Duodenal mucosa (tissue), 2 donors: ENCODE results near the gene USP12.

ENCODE experiments used
- H3K27ac ChIP-seq: one replicate; pipeline ENCODE4 v1.7.0; 2013; ENCODE audit warnings: low read depth, low read length
- H3K27me3 ChIP-seq, 2 donors: one replicate each; pipeline ENCODE4 v1.7.0; 2013; ENCODE audit warnings: low read length in 2 of 2, control low read depth in 1 of 2; ENCODE audit not compliant: insufficient read depth in 2 of 2, control insufficient read depth in 1 of 2
- H3K36me3 ChIP-seq, 2 donors: one replicate each; pipeline ENCODE4 v1.7.0; 2013; ENCODE audit warnings: low read length in 2 of 2, control low read depth in 1 of 2; ENCODE audit not compliant: insufficient read depth in 2 of 2, control insufficient read depth in 1 of 2
- H3K4me1 ChIP-seq, 2 donors: one replicate each; pipeline ENCODE4 v1.7.0; 2013; ENCODE audit warnings: low read length in 2 of 2, control low read depth in 1 of 2; ENCODE audit not compliant: insufficient read depth in 2 of 2, control insufficient read depth in 1 of 2
- H3K4me3 ChIP-seq, 2 donors: one replicate each; pipeline ENCODE4 v1.7.0; 2013; ENCODE audit warnings: low read length in 2 of 2, low read depth in 1 of 2
- H3K9ac ChIP-seq, 2 donors: one replicate each; pipeline ENCODE4 v1.7.0; 2013; ENCODE audit warnings: low read length in 2 of 2, low read depth in 1 of 2
- H3K9me3 ChIP-seq, 2 donors: one replicate each; pipeline ENCODE4 v1.7.0; 2013; ENCODE audit warnings: low read length in 2 of 2, control low read depth in 1 of 2; ENCODE audit not compliant: control insufficient read depth in 1 of 2

The USP12 gene

DNA sequence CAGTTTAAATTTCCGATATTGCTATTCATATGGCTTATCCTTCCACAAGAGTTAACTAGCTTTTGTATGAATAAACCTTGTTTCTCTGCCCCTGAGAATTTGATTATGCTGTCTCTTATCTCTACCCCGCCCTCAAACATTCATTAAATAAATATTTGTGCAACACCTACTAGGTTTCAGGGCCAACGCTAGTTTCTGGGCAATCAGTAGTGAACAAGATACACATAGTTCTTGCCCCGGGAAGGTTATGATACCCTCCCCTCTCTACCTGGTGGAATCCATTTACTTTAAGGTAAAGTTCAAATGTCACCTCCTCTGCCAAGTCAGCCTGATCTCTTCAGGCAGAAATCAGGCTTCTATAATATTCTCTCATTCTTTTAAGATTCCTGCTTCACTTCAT is 16.6 kb upstream of the USP12 start:
- Histone ChIP-seq H3K4me3 (no peak overlapping the region), H3K9ac (no peak overlapping the region), H3K27ac (no peak overlapping the region), H3K4me1 (no peaks in the 10 kb centered on the region), H3K36me3 (no peaks in the 10 kb centered on the region), H3K27me3 (no peaks in the 10 kb centered on the region), H3K9me3 (no peaks in the 10 kb centered on the region)

GRCh38 chr13:27186295-27186694 is 14.7 kb upstream of the USP12 start:
- no peaks in the 10 kb centered on the region for H3K9me3 ChIP-seq
- no peaks in the 10 kb centered on the region for H3K36me3 ChIP-seq
- no peaks in the 10 kb centered on the region for H3K4me1 ChIP-seq
- no peak overlapping the region for H3K4me3 ChIP-seq
- H3K27me3 ChIP-seq, result no peaks in the 10 kb centered on the region
- no peak overlapping the region for H3K27ac ChIP-seq
- no peak overlapping the region for H3K9ac ChIP-seq

DNA sequence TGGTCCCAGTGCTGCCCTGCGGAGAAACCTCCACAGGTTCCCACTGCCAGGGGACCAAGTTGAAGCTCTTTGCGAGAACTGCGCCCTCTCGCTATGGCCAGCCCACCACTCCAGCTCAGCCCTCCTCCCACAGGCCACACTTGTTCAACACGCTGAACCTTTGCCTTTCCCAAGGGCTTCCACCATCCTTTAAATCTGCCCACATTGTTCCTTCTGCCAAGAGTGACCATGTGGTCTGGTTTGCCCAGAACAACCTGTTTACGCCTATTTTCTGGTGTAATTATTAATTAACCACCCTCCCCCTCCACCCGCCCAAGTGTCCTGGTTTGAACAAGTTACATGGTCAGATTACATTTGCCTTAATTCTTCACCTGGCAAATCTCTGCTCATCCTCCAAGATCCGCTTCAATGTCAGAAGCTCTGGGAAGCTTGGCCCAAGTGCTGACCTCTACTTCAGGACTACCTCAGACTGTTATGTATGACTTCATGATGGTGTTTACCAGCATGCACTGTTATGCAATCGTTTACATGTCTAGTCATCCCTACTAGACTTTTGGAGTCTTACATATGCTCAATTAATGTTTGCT is 12.0 kb upstream of the USP12 start:
- no peak overlapping the region for H3K9ac ChIP-seq
- H3K9me3 ChIP-seq, result no peaks in the 10 kb centered on the region
- H3K27me3 ChIP-seq, result no peaks in the 10 kb centered on the region
- no peak overlapping the region for H3K4me3 ChIP-seq
- no peak overlapping the region for H3K27ac ChIP-seq
- H3K36me3 ChIP-seq, result no peaks in the 10 kb centered on the region
- no peaks in the 10 kb centered on the region for H3K4me1 ChIP-seq

DNA sequence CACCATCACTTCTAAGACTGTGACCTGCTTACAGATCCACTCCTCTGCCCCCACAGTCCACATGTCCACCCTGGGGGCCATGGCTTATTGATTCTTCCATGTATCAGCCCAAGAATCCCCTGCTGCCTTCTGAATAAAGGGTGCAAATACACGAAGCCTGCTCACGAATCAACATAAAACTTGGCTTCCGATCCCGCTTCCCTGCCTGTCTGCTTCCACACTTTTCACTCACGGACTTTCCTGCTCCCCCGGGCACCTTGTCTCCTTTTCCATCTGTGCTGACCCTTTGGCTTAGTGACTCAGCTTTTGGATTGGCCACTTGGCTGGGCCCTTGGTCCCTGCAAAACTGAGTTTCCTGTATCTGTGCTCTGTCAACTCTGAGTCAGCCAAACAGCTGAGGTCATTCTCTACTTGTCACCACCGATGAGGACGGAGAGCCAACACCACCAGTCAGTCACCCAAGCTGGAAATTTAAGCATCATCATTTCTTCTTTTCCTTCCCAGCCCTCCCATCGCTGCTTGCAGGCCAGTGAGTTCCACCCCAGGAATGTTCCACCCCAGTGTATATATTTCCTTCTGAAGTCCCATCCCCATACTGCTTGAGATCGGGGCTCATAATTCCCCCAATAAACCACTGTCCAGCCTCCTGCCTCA is 11.4 kb upstream of the USP12 start:
- no peak overlapping the region for H3K27ac ChIP-seq
- H3K4me3 ChIP-seq, result no peak overlapping the region
- no peaks in the 10 kb centered on the region for H3K27me3 ChIP-seq
- no peaks in the 10 kb centered on the region for H3K9me3 ChIP-seq
- no peaks in the 10 kb centered on the region for H3K4me1 ChIP-seq
- no peaks in the 10 kb centered on the region for H3K36me3 ChIP-seq
- H3K9ac ChIP-seq, result no peak overlapping the region

DNA sequence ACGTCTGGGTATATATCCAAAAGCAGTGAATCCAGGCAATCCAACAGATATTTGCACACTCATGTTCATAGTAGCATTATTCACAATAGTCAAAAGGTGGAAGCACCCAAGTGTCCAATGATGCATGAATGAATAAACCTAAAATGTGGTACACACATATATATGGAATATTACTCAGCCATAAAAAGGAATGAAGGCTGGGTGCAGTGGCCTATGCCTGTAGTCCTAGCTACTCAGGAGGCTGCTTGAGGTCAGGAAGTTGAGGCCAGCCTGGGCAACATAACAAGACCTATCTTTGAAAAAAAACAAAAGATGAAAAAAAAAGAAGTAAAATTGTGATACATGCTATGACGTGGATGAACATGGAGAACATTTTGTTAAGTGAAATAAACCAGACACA is 10.4 kb upstream of the USP12 start:
- Histone ChIP-seq H3K4me3 (no peak overlapping the region), H3K9me3 (no peaks in the 10 kb centered on the region), H3K9ac (no peak overlapping the region), H3K27ac (no peak overlapping the region), H3K27me3 (no peaks in the 10 kb centered on the region), H3K4me1 (no peaks in the 10 kb centered on the region), H3K36me3 (no peaks in the 10 kb centered on the region)

- Histone ChIP-seq H3K27ac (no peak overlapping the region), H3K27me3 (no peaks in the 10 kb centered on the region), H3K36me3 (no peaks in the 10 kb centered on the region), H3K9ac (no peak overlapping the region), H3K4me3 (no peak overlapping the region), H3K4me1 (no peaks in the 10 kb centered on the region), H3K9me3 (no peaks in the 10 kb centered on the region)
Observed at GRCh38 chr13:27177852-27178251, 6.2 kb upstream of the USP12 start.

DNA sequence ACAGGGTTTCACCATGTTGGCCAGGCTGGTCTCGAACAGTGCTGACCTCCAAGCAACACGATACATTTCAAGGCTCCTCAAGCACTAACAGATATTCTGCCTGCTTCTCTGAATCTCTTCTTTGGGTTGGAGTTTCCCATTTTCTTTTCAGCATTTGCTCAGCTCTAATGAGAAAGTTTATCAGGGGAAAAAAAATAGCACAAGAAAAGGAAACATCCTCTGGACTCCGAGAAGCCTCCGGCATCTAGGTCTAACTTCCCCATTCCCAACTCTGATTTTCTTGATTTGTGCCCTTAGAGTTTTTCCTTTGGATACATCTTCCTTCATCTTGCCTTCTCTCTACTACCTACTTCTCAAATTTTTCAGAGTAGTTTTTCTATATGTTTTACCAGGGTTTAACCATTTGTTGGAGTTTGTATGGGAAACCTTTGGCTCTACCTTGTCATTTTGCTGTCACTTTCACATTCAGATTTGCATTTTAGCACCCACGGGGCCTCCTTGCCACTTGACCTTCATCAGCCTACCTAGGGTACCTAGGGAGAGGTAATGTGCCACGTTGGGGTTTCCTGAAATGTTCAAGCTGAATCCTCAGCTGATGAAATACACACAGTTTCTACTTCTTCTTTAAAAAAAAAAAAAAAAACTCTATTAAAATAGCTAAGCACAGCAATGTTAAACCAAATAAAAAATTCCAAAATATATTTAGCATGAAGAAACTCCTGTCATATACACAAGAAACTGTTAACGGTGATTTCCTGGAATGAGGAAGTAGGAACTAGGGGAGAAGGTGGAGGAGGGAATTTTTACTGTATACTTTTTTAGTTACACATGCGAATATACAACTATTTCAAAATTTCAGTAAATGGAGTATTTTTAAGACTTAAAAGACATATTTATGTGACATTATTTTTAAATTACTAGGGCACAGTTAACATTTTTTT is 5.1 kb upstream of the USP12 start:
- H3K27ac ChIP-seq, result no peak overlapping the region
- no peak overlapping the region for H3K4me3 ChIP-seq
- no peaks in the 10 kb centered on the region for H3K9me3 ChIP-seq
- H3K36me3 ChIP-seq, result no peaks in the 10 kb centered on the region
- no peaks in the 10 kb centered on the region for H3K27me3 ChIP-seq
- H3K4me1 ChIP-seq, result no peaks in the 10 kb centered on the region
- no peak overlapping the region for H3K9ac ChIP-seq

GRCh38 chr13:27174766-27175455 is 3.3 kb upstream of the USP12 start:
- H3K27ac ChIP-seq, result no peak overlapping the region

GRCh38 chr13:27172495-27172842 is 858 bp upstream of the USP12 start:
- Histone ChIP-seq H3K4me3 (peak overlapping the region; percentile 77 to 79), H3K27ac (peak overlapping the region; percentile 90), H3K27me3 (no peaks in the 10 kb centered on the region), H3K9ac (peak overlapping the region; percentile 58 to 67), H3K9me3 (no peaks in the 10 kb centered on the region), H3K4me1 (peaks cover 26 to 30% of the 10 kb centered on the region in 2 donors), H3K36me3 (no peaks in the 10 kb centered on the region)

More at GRCh38 chr13:27174766-27175455, 3.3 kb upstream of the USP12 start:
- Histone ChIP-seq H3K36me3 (no peaks in the 10 kb centered on the region), H3K9me3 (no peaks in the 10 kb centered on the region), H3K4me3 (no peak overlapping the region), H3K4me1 (peaks cover 4 to 7% of the 10 kb centered on the region in 2 donors), H3K9ac (no peak overlapping the region), H3K27me3 (no peaks in the 10 kb centered on the region)
